AG04449 (cell line): ENCODE measurements around the gene EPB41L4B.
"Not testable (repeated sequence)": the region's sequence is repeated elsewhere in the genome, so short reads cannot be mapped to it uniquely, and the experiment has no call there.

Experiments
- CTCF ChIA-PET: fragments of 350-600 bp; formaldehyde crosslinking; extraction: SDS; loops from one replicate; lab custom pipeline; 2021; ENCODE audit warnings: antibody characterized with exemption; lab: Yijun Ruan, JAX
- POLR2A ChIA-PET: fragments of 400-600, 350-600 bp; formaldehyde crosslinking; extraction: SDS; loops from one replicate; lab custom pipeline; 2020; ENCODE audit warnings: antibody characterized with exemption, inconsistent platforms; lab: Yijun Ruan, JAX
- DNase-seq: peaks from one replicate; pipeline ENCODE4 v3.0.0-alpha.2; 2010; ENCODE audit warnings: low read depth, low spot score
- H3K4me3 ChIP-seq: 2 replicates; pipeline ENCODE4 v1.5.1; 2011; ENCODE audit warnings: low read depth, mild to moderate bottlenecking, control low read depth, low read length
- CTCF ChIP-seq: IDR thresholded peaks from one replicate; pipeline ENCODE4 v1.5.1; 2011; ENCODE audit warnings: mild to moderate bottlenecking, moderate library complexity, low read length, control low read depth, inconsistent platforms; ENCODE audit not compliant: insufficient read depth; ENCODE audit errors: missing control alignments

Gene EPB41L4B

GRCh38 chr9:109228093-109228642, 92.7 kb downstream of the EPB41L4B start:
- DNase-seq, result no peak
- no peak overlapping the region for H3K4me3 ChIP-seq
- POLR2A ChIA-PET, result no interaction called here
- CTCF ChIA-PET, result interaction anchor here (1.4 kb wide), 1 partner anchor 12 kb away, joined by 3 read pairs; no protein-coding TSS in a partner anchor
- no peak for TF ChIP-seq CTCF

GRCh38 chr9:109225629-109226028, 95.2 kb downstream of the EPB41L4B start:
- TF ChIP-seq CTCF, result no peak
- DNase-seq, result no peak
- H3K4me3 ChIP-seq, result no peak overlapping the region
- CTCF ChIA-PET, result interaction anchor here (1.2 kb wide), 1 partner anchor 10 kb away, joined by 3 read pairs; no protein-coding TSS in a partner anchor
- POLR2A ChIA-PET, result no interaction called here

- POLR2A ChIA-PET, result no interaction called here
- no peak overlapping the region for H3K4me3 ChIP-seq
- no peak for DNase-seq
- no peak for TF ChIP-seq CTCF
- CTCF ChIA-PET, result interaction anchor here (1.2 kb wide), 1 partner anchor 11 kb away, joined by 3 read pairs; no protein-coding TSS in a partner anchor
Observed at GRCh38 chr9:109224751-109225150, 96.1 kb downstream of the EPB41L4B start.

GRCh38 chr9:109218242-109218641, 102.6 kb downstream of the EPB41L4B start:
- DNase-seq, H3K4me3 ChIP-seq, POLR2A ChIA-PET, CTCF ChIA-PET: not testable (repeated sequence)

GRCh38 chr9:109214414-109214813, 106.4 kb downstream of the EPB41L4B start:
- no peak overlapping the region for H3K4me3 ChIP-seq
- POLR2A ChIA-PET, result no interaction called here
- no peak for DNase-seq
- TF ChIP-seq CTCF, result no peak
- CTCF ChIA-PET, result interaction anchor here (1.1 to 1.6 kb wide), 2 partner anchors 19 to 31 kb away, joined by 3 to 4 read pairs; no protein-coding TSS in a partner anchor

GRCh38 chr9:109213285-109214121, 107.4 kb downstream of the EPB41L4B start:
- TF ChIP-seq CTCF, result no peak
- POLR2A ChIA-PET, result no interaction called here
- DNase-seq, result no peak
- H3K4me3 ChIP-seq, result no peak overlapping the region
- CTCF ChIA-PET, result interaction anchor here (1.1 to 1.6 kb wide), 2 partner anchors 20 to 32 kb away, joined by 3 to 4 read pairs; no protein-coding TSS in a partner anchor
